HEK293 (cell line): ENCODE results near the gene TOR4A.
A peak's percentile ranks its signal among the peaks of the same experiment; 100 is the strongest.

ENCODE experiments used
- CTCF ChIA-PET: fragments of 350-600 bp; formaldehyde crosslinking; extraction: SDS; loops from one replicate; lab custom pipeline; 2021; ENCODE audit warnings: antibody characterized with exemption; lab: Yijun Ruan, JAX
- POLR2A ChIA-PET: fragments of 300-600 bp; formaldehyde crosslinking; extraction: SDS; loops from one replicate; lab custom pipeline; 2020; ENCODE audit warnings: antibody characterized with exemption, inconsistent platforms; lab: Yijun Ruan, JAX
- H3K27ac ChIP-seq: fragments of 200-500 bp; sonication (Bioruptor generic); 2 replicates; pipeline ENCODE4 v1.5.1; 2014; ENCODE audit warnings: low read depth, low read length, control low read depth, inconsistent platforms; ENCODE audit errors: extremely low read depth
- H3K36me3 ChIP-seq, 2 experiments: fragments of 200-500 bp in 1 of 2; sonication (Bioruptor generic) in 1 of 2; 1 replicate in 1 of 2; 2 replicates in 1 of 2; pipeline ENCODE4 v1.5.1; 2014 to 2017; ENCODE audit warnings: inconsistent platforms in 2 of 2, low read length in 2 of 2; ENCODE audit not compliant: control insufficient read depth in 2 of 2, insufficient read depth in 1 of 2
- H3K4me1 ChIP-seq: fragments of 200-500 bp; sonication (Bioruptor generic); 2 replicates; pipeline ENCODE4 v1.5.1; 2014; ENCODE audit warnings: mild to moderate bottlenecking, low read length, inconsistent platforms; ENCODE audit not compliant: control insufficient read depth, insufficient read depth
- H3K4me3 ChIP-seq: 2 replicates; pipeline ENCODE4 v1.5.1; 2011; ENCODE audit warnings: low read depth, mild to moderate bottlenecking, control low read depth, low read length, moderate library complexity
- H3K9me3 ChIP-seq: fragments of 200-500 bp; sonication (Bioruptor generic); 2 replicates; pipeline ENCODE4 v1.5.1; 2014; ENCODE audit warnings: low read depth, low read length, inconsistent platforms; ENCODE audit not compliant: control insufficient read depth, insufficient read depth
- GLIS2 ChIP-seq: fragments of 450-650 bp; formaldehyde crosslinking; IDR thresholded peaks from 2 replicates; pipeline ENCODE4 v1.5.1; 2016; ENCODE audit warnings: missing biosample characterization, missing genetic modification characterization
- HOXC10 ChIP-seq: sonication (generic); formaldehyde crosslinking; IDR thresholded peaks from 2 replicates; pipeline ENCODE4 v1.8.1; 2023; ENCODE audit warnings: mild to moderate bottlenecking, missing genetic modification reagents
- ZFP3 ChIP-seq: fragments of 450-650 bp; formaldehyde crosslinking; IDR thresholded peaks from 2 replicates; pipeline ENCODE4 v1.5.1; 2016; ENCODE audit warnings: low read depth, missing biosample characterization, missing genetic modification characterization
- ZIC2 ChIP-seq: fragments of 450-650 bp; formaldehyde crosslinking; IDR thresholded peaks from 2 replicates; pipeline ENCODE4 v1.5.1; 2016; ENCODE audit warnings: missing biosample characterization, missing genetic modification characterization
- ZNF335 ChIP-seq: fragments of 450-650 bp; formaldehyde crosslinking; conservative IDR thresholded peaks from 2 replicates; pipeline ENCODE4 v1.5.1; 2016; ENCODE audit warnings: missing biosample characterization, missing genetic modification characterization
- ZNF341 ChIP-seq: fragments of 450-650 bp; formaldehyde crosslinking; IDR thresholded peaks from 2 replicates; pipeline ENCODE4; 2016; ENCODE audit warnings: low read depth, missing biosample characterization, missing genetic modification characterization
- ZNF596 ChIP-seq: fragments of 450-650 bp; IDR thresholded peaks from 2 replicates; pipeline ENCODE4 v1.5.0; 2018; ENCODE audit warnings: missing biosample characterization, mild to moderate bottlenecking, missing genetic modification characterization, moderate library complexity
- ZNF600 ChIP-seq: fragments of 450-650 bp; formaldehyde crosslinking; IDR thresholded peaks from 2 replicates; pipeline ENCODE4 v1.5.1; 2016; ENCODE audit warnings: missing biosample characterization, missing genetic modification characterization
- TF ChIP-seq, protein P1 (sequence below): fragments of 450-650 bp; formaldehyde crosslinking; IDR thresholded peaks from 2 replicates; pipeline ENCODE4 v1.5.1; 2017; ENCODE audit warnings: missing biosample characterization, missing genetic modification characterization
- TF ChIP-seq, protein P2 (sequence below): fragments of 450-650 bp; formaldehyde crosslinking; IDR thresholded peaks from 2 replicates; pipeline ENCODE4 v1.5.1; 2016; ENCODE audit warnings: missing biosample characterization, missing genetic modification characterization
- TF ChIP-seq, protein P3 (sequence below): fragments of 450-650 bp; formaldehyde crosslinking; IDR thresholded peaks from 2 replicates; pipeline ENCODE4 v1.5.1; 2016; ENCODE audit warnings: missing biosample characterization, missing genetic modification characterization
- TF ChIP-seq, protein P4 (sequence below): fragments of 450-650 bp; formaldehyde crosslinking; IDR thresholded peaks from 2 replicates; pipeline ENCODE4 v1.5.1; 2016; ENCODE audit warnings: missing biosample characterization, missing genetic modification characterization

TOR4A gene

DNA sequence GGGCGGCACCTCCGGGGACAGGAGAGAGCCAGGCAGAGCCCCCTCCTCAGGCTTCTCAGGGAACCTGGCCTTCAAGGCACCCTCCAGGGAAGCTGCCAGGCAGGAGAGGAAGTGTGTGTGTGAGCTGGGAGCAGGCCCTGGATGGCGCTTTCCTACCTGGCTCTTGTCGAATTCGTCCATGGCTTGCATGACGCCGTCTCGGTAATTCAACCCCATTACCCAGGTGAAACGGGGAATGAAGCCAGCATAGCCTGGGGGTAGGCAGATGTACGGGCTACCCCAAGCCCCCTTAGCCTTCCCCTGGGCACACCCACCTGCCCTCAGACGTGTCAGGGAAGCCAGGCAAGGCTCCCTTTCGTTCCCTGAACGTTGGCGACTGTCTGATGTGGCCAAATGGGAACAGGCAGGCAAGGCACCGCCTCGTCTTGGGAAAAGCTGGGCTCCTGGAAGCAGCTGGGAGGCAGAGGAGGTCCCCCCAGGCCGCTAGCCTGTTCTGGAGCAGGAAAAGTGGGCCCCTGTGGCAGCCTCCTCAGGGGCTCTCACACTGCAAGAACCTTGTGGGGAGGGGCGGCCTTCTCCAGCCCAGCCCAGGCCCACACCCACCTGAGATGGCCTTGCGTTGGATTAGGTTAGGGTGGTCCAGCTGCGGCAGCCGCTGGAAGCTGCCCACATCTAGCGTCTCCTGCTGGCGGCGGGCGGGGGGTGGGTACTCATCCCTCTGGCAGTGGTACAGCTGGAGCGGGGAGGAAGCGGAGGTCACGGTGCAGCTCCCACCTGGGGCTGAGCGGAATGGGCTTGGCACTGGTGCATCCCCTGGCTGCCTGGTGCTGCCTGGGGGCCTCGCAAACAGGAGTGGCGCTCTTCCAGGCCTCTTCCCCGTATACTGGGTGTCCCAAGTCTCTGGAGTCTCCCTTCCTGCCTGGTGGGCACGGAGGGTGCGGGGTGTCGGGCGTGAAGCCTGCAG lies 32.8 kb upstream of the TOR4A start (continued):
- TF ChIP-seq, protein P1, sequence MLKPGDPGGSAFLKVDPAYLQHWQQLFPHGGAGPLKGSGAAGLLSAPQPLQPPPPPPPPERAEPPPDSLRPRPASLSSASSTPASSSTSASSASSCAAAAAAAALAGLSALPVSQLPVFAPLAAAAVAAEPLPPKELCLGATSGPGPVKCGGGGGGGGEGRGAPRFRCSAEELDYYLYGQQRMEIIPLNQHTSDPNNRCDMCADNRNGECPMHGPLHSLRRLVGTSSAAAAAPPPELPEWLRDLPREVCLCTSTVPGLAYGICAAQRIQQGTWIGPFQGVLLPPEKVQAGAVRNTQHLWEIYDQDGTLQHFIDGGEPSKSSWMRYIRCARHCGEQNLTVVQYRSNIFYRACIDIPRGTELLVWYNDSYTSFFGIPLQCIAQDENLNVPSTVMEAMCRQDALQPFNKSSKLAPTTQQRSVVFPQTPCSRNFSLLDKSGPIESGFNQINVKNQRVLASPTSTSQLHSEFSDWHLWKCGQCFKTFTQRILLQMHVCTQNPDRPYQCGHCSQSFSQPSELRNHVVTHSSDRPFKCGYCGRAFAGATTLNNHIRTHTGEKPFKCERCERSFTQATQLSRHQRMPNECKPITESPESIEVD (tag by site-specific recombination): no peak
- TF ChIP-seq, protein P2, sequence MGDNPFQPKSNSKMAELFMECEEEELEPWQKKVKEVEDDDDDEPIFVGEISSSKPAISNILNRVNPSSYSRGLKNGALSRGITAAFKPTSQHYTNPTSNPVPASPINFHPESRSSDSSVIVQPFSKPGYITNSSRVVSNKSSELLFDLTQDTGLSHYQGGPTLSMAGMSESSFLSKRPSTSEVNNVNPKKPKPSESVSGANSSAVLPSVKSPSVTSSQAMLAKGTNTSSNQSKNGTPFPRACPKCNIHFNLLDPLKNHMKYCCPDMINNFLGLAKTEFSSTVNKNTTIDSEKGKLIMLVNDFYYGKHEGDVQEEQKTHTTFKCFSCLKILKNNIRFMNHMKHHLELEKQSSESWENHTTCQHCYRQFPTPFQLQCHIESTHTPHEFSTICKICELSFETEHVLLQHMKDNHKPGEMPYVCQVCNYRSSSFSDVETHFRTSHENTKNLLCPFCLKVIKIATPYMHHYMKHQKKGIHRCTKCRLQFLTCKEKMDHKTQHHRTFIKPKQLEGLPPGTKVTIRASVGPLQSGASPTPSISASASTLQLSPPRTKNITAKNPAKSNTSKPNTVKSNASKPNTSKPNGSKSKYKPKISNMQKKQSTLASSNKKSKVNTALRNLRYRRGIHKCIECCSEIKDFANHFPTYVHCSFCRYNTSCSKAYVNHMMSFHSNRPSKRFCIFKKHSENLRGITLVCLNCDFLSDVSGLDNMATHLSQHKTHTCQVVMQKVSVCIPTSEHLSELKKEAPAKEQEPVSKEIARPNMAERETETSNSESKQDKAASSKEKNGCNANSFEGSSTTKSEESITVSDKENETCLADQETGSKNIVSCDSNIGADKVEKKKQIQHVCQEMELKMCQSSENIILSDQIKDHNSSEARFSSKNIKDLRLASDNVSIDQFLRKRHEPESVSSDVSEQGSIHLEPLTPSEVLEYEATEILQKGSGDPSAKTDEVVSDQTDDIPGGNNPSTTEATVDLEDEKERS (tag by site-specific recombination): no peak
- 0 out of 2 replicates have a peak, but pooled peaks have one; percentile 10 for TF ChIP-seq ZNF341 (tag by site-specific recombination)
- no peak for TF ChIP-seq HOXC10 (CRISPR knock-in tag)
- 0 out of 2 replicates have a peak, but pooled peaks have one; percentile 38 for TF ChIP-seq ZNF600
- peak; percentile 32; the same call in 1 of the 2 replicates for TF ChIP-seq GLIS2 (tag by site-specific recombination)
- peak; percentile 39 for TF ChIP-seq ZNF335 (tag by site-specific recombination)
- no peak for TF ChIP-seq ZNF596
- TF ChIP-seq, all 188 proteins: peak for 8

DNA sequence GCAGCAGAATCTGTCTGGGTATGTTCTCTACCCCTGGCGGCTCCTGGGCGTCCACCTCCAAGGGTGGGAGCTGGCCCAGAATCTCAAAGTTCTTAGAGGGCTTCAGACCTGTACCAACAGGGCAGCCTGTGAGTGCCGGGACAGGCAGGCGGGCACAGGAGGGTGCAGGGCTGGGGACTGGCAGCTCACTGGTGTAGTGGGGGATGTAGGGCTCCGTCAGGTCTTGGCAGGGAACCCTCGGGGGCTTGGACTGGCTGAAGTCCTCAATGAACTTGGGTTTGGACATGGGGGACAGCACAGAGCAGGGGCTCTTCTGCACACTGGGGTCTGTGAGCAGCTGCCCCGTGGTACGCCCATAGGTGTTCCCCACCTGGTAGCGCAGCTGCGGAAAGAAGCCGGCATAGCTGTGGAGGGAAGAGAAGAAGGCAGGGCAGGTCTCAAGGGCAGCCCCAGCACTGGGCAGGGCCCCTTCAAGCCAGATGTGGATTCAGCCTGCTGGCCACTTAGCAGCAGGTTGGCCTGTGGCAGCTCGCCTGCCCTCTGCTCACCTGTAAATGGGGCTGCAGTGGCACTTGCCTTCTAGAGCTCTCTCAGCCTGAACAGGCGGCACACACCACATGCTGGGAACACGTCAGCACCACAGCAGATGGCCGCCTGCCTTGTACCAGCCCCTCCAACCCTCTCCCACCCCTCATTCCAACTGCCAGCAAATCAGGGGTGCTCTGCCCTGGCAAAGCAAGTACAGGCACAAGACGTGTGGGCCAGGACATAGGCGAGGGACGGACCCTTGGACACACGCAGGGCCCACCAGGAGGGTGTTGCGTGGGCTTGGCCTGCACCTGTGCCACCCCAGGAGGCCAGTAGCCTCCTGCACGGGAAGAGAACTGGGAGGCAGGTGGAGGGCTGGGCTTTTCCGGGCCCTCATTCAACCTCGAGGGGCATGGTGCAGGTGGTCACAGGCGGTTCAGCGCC lies 31.8 kb upstream of the TOR4A start:
- peaks cover 0 to 26% of the 10 kb centered on the region in 2 experiments; a peak in 1 of 3 replicates for H3K36me3 ChIP-seq
- no peak overlapping the region for H3K4me3 ChIP-seq
- TF ChIP-seq, protein P3, sequence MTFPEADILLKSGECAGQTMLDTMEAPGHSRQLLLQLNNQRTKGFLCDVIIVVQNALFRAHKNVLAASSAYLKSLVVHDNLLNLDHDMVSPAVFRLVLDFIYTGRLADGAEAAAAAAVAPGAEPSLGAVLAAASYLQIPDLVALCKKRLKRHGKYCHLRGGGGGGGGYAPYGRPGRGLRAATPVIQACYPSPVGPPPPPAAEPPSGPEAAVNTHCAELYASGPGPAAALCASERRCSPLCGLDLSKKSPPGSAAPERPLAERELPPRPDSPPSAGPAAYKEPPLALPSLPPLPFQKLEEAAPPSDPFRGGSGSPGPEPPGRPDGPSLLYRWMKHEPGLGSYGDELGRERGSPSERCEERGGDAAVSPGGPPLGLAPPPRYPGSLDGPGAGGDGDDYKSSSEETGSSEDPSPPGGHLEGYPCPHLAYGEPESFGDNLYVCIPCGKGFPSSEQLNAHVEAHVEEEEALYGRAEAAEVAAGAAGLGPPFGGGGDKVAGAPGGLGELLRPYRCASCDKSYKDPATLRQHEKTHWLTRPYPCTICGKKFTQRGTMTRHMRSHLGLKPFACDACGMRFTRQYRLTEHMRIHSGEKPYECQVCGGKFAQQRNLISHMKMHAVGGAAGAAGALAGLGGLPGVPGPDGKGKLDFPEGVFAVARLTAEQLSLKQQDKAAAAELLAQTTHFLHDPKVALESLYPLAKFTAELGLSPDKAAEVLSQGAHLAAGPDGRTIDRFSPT (tag by site-specific recombination): 0 out of 2 replicates have a peak, but pooled peaks have one; percentile 12
- TF ChIP-seq ZFP3: no peak
- TF ChIP-seq, protein P4, sequence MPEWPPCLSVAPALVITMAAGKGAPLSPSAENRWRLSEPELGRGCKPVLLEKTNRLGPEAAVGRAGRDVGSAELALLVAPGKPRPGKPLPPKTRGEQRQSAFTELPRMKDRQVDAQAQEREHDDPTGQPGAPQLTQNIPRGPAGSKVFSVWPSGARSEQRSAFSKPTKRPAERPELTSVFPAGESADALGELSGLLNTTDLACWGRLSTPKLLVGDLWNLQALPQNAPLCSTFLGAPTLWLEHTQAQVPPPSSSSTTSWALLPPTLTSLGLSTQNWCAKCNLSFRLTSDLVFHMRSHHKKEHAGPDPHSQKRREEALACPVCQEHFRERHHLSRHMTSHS: no peak
- peak; percentile 11; the same call in 1 of the 2 replicates for TF ChIP-seq ZIC2
- ChIA-PET CTCF (interaction anchor here (0.6 to 3.6 kb wide), 3 partner anchors 8 to 27 kb away, joined by 5 to 29 read pairs (median 16); partner anchors contain the start of gene NELFB), POLR2A (interaction anchor here (2.0 to 11.5 kb wide), 5 partner anchors 8 to 116 kb away, joined by 19 to 336 read pairs (median 103); partner anchors contain the start of genes CYSRT1, NELFB, RNF208 and RNF224)
- H3K9me3 ChIP-seq: no peaks in the 10 kb centered on the region
- 0 out of 2 replicates have a peak, but pooled peaks cover 3% of the 10 kb centered on the region for H3K4me1 ChIP-seq
- no peak overlapping the region for H3K27ac ChIP-seq
